ENCODE measurements around the gene RHOB. TPM values are rescaled to one million over a fixed set of nuclear protein-coding genes. Genes with fewer than 3 reads are reported as not detected.
A peak's percentile ranks its signal among the peaks of the same experiment; 100 is the strongest.
"Not testable (repeated sequence)": the region's sequence is repeated elsewhere in the genome, so short reads cannot be mapped to it uniquely, and the experiment has no call there.

RHOB gene
- total RNA-seq: 991 and 2,158 TPM in 2 replicates

- peak; percentile 99 for DNase-seq
These were observed at the start of gene RHOB for GRCh38 chr2:20446917-20447436. Gene RHOB (plus strand): TSS chr2:20447074. CDS start chr2:20447466, 392 bp downstream.

GRCh38 chr2:20397811-20398447, 48.9 kb upstream of the RHOB start:
- no peak for DNase-seq

GRCh38 chr2:20398956-20399567, 47.8 kb upstream of the RHOB start:
- no peak for DNase-seq

DNA sequence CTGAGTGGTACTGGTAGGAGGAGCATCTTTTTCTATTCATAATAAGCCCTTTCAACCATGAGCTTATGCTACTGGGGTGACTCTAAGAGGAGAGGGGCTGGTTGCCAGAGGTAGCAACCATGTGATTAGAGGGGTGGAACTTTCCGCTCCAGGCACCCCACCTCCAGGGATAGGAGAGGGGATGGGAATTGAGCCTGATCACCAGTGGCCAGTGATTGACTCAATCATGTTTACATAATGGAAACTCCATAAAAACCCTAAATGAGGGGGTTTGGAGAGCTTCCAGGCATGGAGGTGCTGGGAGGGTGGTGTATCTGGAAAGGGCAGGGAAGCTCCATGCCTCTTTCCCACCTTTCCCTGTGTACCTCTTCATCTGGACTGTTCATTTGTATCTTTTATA, 46.6 kb upstream of the RHOB start:
- no peak for DNase-seq

GRCh38 chr2:20400787-20401488, 45.9 kb upstream of the RHOB start:
- DNase-seq: no peak

GRCh38 chr2:20401489-20401835, 45.4 kb upstream of the RHOB start:
- no peak for DNase-seq

GRCh38 chr2:20403774-20404312, 43.0 kb upstream of the RHOB start:
- DNase-seq: no peak

GRCh38 chr2:20404950-20405349, 41.9 kb upstream of the RHOB start:
- no peak for DNase-seq

DNA sequence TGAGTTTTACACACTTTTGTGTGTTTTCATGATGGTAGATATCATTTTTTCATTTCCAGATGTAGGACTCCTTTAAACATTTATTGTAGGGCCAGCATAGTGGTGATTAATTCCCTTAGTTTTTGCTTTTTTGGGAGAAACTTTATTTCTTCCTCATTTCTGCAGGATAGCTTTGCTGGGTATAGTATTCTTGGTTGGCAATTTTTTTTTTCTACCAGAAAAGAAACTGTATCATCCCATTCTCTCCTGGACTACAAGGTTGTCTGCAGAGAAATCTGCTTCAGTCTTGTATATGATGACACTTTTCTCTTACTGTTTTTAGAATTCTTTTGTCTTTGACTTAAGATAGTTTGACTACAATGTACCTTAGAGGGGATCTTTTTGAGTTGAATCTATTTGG, 37.8 kb upstream of the RHOB start:
- DNase-seq: no peak

DNA sequence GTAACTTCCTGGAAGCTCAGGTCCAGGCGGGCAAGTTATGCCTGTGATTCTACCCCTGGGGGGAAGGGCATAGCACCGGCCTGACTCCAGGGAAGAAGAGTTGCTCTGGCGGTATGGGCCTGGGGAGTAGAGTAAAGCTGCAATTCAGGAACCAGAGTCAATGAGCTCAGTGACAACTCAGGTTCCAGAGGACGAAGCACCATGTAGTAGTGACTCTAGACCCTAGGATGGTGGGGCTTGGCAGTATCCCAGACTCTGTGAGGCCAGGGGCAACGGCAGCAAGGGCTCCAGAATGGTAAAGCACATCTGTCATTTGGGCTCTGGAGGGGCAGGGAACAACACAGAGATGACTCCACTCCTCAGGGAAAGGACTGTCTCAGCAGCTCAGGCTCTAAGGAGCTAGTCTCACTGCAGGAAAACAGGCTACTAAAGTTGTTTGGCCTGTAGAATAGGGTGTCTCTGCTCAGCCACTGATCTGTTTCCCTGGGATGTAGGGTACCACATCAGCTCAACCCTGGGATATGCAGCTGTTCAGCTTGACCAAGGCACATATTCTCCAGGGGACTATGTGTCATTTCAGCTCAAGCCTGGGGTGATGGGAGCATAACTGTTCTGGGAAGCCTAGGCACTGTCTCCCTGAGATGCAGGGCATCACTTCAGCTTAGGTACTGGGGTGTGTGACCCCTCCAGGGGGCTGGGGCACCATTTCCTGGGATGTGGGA, 36.2 kb upstream of the RHOB start:
- DNase-seq: no peak

DNA sequence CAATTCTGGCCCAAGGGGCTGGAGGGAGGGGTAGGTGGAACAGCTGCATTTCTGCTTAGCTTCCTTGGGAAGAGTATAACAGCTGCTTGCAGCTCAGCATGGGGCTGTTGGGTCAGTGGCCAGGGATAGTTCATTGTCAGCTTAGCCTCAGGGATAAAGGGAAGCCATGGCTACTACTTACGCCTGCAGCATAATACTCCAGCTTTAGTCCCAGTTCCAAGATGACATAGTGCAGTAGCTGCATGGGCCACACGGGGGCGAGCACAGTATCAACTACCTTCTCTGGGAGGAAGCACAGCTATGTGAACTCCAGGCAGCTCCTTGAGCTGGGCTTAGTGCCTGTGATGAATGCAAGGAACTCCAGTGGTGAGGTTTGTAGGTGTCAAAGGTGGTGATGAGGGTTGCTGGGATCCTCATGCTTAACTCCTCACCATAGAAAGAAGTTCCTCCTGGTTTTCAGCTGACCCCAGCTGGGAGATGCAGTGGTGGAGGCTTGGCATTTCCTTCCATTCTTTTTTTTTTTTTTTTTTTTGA, 35.4 kb upstream of the RHOB start:
- peak; percentile 91 for DNase-seq

DNA sequence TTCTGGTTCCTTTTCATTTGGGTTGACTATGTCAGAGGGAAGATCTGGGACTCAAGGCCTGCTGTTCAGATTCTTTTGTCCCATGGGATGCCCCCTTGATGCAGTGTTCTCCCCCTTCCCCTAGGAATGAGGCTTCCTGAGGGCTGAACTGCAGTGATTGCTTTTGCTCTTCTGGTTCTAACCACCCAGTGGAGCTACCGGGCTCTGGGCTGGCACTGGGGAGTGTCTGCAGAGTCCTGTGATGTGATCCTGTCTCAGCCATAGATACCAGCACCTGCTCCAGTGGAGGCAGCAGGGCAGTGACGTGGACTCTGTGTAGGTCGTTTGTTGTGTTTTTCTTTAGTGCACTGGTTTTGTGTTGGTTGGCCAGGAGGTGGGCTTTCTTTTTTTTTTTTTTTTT, 32.1 kb upstream of the RHOB start:
- no peak for DNase-seq

DNA sequence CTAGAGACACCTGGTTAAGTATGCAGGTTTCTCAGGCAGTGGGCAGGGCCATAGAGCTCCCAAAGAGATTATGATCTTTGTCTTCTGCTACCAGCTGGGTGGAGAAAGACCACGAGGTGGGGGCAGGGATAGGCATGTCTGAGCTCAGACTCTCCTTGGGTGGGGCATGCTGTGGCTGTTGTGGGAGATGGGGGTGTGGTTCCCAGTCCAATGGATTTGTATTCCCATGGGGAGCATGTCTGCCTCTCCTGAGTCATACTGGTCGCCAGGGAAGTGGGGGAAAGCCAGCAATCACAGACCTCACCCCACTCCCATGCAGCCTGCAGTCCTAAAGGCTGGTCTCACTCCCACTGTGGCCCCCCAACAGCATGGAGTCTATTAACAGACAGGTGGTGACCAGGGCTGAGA, 31.4 kb upstream of the RHOB start:
- DNase-seq: no peak

- no peak for DNase-seq
These were observed 30.2 kb upstream of the RHOB start for GRCh38 chr2:20416723-20417122.

GRCh38 chr2:20417230-20417821, 29.5 kb upstream of the RHOB start:
- DNase-seq: not testable (repeated sequence)

GRCh38 chr2:20418519-20418918, 28.4 kb upstream of the RHOB start:
- no peak for DNase-seq

DNA sequence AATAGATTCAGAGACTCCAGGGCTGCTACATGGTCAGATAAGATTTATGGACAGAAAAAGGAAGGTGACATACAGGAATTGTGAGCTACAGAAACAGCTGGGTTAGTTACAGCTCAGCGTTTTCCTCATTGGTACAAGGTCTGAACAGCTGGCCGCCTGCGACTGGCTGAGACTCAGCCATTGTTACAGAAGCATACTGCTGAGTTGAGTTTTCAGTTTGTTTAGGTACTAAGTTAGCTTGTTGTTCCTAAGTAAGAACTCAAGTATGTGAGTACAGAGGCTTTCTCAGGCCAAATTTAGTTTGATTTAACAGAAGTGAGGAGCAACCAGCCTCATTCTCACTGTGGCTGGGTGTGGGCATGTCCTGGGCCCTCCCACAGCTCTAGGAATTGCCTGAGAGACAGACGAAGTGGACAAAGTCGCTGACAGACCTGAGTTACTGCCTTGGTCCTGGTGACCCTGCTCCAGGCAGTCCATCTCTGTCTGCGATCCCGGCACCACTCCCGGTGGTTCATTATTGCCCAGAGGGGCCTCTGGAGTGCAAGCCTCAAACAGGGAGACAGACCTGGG, 27.8 kb upstream of the RHOB start:
- DNase-seq: peak; percentile 28

DNA sequence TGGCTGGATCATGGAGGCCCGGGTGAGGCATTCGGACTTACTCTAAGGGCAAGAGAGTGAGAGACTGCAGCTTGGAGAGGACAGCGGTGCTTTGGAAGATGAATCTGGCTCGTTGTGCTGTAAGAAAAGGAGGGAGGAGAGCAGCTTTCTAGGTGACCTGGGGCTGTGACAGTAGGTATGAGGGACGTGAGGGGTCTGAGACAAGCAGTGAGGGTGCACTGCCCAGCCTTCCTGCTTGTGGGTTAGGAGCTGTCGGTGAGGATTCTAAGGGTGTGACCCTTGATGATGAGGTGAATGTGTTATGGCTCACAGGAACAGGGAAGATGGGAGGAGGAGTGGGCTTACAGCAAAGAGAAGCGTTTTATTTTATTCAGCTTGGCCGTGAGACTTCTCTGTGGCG, 27.1 kb upstream of the RHOB start:
- no peak for DNase-seq

- no peak for DNase-seq
These were observed 25.4 kb upstream of the RHOB start for GRCh38 chr2:20421336-20421987.

DNA sequence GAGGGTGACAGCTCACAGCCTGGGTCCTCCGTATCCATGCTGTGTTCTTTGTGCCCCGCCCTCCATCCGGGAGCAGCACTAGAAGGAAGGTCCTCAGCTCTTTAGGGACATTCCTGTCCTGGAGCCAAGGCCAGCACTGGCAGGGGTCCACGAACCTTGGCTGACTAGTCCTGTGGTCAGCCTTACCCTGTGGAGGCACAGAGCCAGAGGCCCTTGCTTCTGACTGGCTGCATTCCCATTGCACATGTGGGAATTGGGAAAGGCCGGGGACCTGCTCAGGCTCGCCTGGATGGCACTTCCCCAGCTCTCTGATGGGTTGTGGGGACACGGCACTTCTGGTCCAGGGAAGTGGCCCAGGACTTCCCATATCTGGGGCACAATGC, 24.9 kb upstream of the RHOB start:
- no peak for DNase-seq
